DOHH2 (cell line): ENCODE measurements around the gene SGF29.

Experiments used
- H3F3A ChIP-seq: fragments of 200-600 bp; sonication (generic), shearing (Covaris generic); 2 replicates; pipeline ENCODE4 v1.6.0; 2016; ENCODE audit warnings: antibody characterized with exemption, mild to moderate bottlenecking; ENCODE audit not compliant: control insufficient read depth, insufficient read depth
- H3K27ac ChIP-seq: fragments of 200-600 bp; sonication (generic); 2 replicates; pipeline ENCODE4 v1.5.1; 2014; ENCODE audit warnings: low read depth, mild to moderate bottlenecking, low read length, moderate library complexity
- H3K27me3 ChIP-seq: fragments of 200-600 bp; sonication (generic); 2 replicates; pipeline ENCODE4 v1.6.1; 2014; ENCODE audit warnings: mild to moderate bottlenecking, low read length, mixed read lengths; ENCODE audit not compliant: control insufficient read depth
- H3K36me3 ChIP-seq: fragments of 200-600 bp; sonication (generic); 2 replicates; pipeline ENCODE4 v1.6.1; 2014; ENCODE audit warnings: mild to moderate bottlenecking, low read length, moderate library complexity, mixed read lengths; ENCODE audit not compliant: control insufficient read depth
- H3K4me1 ChIP-seq: fragments of 200-600 bp; sonication (generic); 2 replicates; pipeline ENCODE4 v1.6.1; 2014; ENCODE audit warnings: mild to moderate bottlenecking, low read length, mixed read lengths; ENCODE audit not compliant: control insufficient read depth
- H3K4me2 ChIP-seq: fragments of 200-600 bp; sonication (generic); 2 replicates; pipeline ENCODE4 v1.6.0; 2014; ENCODE audit warnings: mild to moderate bottlenecking, low read length, moderate library complexity
- H3K4me3 ChIP-seq: fragments of 200-600 bp; sonication (generic); 2 replicates; pipeline ENCODE4 v1.5.1; 2014; ENCODE audit warnings: mild to moderate bottlenecking, low read length, mixed read lengths
- H3K79me2 ChIP-seq: fragments of 200-600 bp; sonication (generic); 2 replicates; pipeline ENCODE4 v1.6.1; 2014; ENCODE audit warnings: mild to moderate bottlenecking, low read length, mixed read lengths; ENCODE audit not compliant: control insufficient read depth
- H3K9me2 ChIP-seq: fragments of 200-600 bp; sonication (generic); replicated peaks from 2 replicates; pipeline ENCODE4 v1.6.1; 2014; ENCODE audit warnings: mild to moderate bottlenecking, low read length, mixed read lengths; ENCODE audit not compliant: control insufficient read depth
- H3K9me3 ChIP-seq: fragments of 200-600 bp; sonication (generic); 2 replicates; pipeline ENCODE4 v1.6.1; 2014; ENCODE audit warnings: antibody characterized with exemption, low read length, mixed read lengths; ENCODE audit not compliant: control insufficient read depth, insufficient read depth
- H4K20me1 ChIP-seq: fragments of 200-600 bp; sonication (generic); 2 replicates; pipeline ENCODE4 v1.6.0; 2014; ENCODE audit warnings: low read depth, mild to moderate bottlenecking, antibody characterized with exemption, low read length, moderate library complexity; ENCODE audit not compliant: control insufficient read depth, insufficient read depth
- EZH2phosphoT487 ChIP-seq: fragments of 200-600 bp; sonication (generic); IDR thresholded peaks from 2 replicates; pipeline ENCODE4 v1.6.1; 2017; ENCODE audit warnings: borderline replicate concordance, mild to moderate bottlenecking, antibody characterized with exemption, low read length, moderate library complexity, mixed read lengths
- TF ChIP-seq, protein P1 (sequence below): fragments of 200-600 bp; sonication (generic); IDR thresholded peaks from one replicate; pipeline ENCODE4 v1.5.1; 2014; ENCODE audit warnings: antibody characterized with exemption, mild to moderate bottlenecking, low read depth, low read length; ENCODE audit not compliant: poor library complexity, severe bottlenecking

SGF29 gene

GRCh38 chr16:28590384-28591340, 36.9 kb downstream of the SGF29 start:
- Histone ChIP-seq H4K20me1 (no peaks in the 10 kb centered on the region), H3K4me1 (no peaks in the 10 kb centered on the region), H3K9me2 (no peaks in the 10 kb centered on the region), H3K36me3 (peaks cover 33% of the 10 kb centered on the region), H3K4me3 (no peak overlapping the region), H3K27me3 (no peaks in the 10 kb centered on the region), H3K9me3 (no peaks in the 10 kb centered on the region), H3K4me2 (no peak overlapping the region), H3K79me2 (no peaks in the 10 kb centered on the region), H3K27ac (no peak overlapping the region), H3F3A (no peaks in the 10 kb centered on the region)
- no peak for TF ChIP-seq EZH2phosphoT487
- TF ChIP-seq, protein P1, sequence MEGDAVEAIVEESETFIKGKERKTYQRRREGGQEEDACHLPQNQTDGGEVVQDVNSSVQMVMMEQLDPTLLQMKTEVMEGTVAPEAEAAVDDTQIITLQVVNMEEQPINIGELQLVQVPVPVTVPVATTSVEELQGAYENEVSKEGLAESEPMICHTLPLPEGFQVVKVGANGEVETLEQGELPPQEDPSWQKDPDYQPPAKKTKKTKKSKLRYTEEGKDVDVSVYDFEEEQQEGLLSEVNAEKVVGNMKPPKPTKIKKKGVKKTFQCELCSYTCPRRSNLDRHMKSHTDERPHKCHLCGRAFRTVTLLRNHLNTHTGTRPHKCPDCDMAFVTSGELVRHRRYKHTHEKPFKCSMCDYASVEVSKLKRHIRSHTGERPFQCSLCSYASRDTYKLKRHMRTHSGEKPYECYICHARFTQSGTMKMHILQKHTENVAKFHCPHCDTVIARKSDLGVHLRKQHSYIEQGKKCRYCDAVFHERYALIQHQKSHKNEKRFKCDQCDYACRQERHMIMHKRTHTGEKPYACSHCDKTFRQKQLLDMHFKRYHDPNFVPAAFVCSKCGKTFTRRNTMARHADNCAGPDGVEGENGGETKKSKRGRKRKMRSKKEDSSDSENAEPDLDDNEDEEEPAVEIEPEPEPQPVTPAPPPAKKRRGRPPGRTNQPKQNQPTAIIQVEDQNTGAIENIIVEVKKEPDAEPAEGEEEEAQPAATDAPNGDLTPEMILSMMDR: no peak

GRCh38 chr16:28591355-28591754, 37.6 kb downstream of the SGF29 start:
- H3K4me2 ChIP-seq: no peak overlapping the region
- no peaks in the 10 kb centered on the region for H3K9me2 ChIP-seq
- no peak overlapping the region for H3K27ac ChIP-seq
- no peaks in the 10 kb centered on the region for H3K4me1 ChIP-seq
- no peaks in the 10 kb centered on the region for H3F3A ChIP-seq
- no peaks in the 10 kb centered on the region for H3K9me3 ChIP-seq
- no peaks in the 10 kb centered on the region for H3K27me3 ChIP-seq
- no peaks in the 10 kb centered on the region for H3K79me2 ChIP-seq
- TF ChIP-seq EZH2phosphoT487: no peak
- TF ChIP-seq, protein P1: no peak
- H3K4me3 ChIP-seq: no peak overlapping the region
- H4K20me1 ChIP-seq: no peaks in the 10 kb centered on the region
- peaks cover 30% of the 10 kb centered on the region for H3K36me3 ChIP-seq

DNA sequence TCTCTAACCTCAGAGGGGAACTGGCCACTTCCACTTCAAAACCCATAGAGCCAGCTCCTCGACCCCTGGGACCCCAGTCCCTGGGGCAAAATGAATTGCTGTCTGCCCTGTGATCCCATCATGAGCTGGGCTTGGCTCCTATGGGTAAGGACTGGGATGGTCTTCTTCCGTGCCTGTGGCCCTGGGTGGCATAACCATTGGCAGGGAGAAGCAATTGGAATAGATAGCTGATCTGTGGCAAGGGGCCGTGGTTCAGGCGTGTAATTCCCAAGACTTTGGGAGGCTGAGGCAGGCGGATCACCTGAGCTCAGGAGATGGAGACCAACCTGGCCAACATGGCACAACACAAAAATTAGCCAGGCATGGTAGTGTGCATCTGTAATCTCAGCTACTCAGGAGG, 38.8 kb downstream of the SGF29 start:
- TF ChIP-seq EZH2phosphoT487: no peak
- TF ChIP-seq, protein P1: no peak
- H3K4me3 ChIP-seq: no peak overlapping the region
- no peaks in the 10 kb centered on the region for H3K9me3 ChIP-seq
- H3K79me2 ChIP-seq: no peaks in the 10 kb centered on the region
- H3F3A ChIP-seq: no peaks in the 10 kb centered on the region
- no peaks in the 10 kb centered on the region for H4K20me1 ChIP-seq
- H3K27ac ChIP-seq: no peak overlapping the region
- no peaks in the 10 kb centered on the region for H3K27me3 ChIP-seq
- peaks cover 24% of the 10 kb centered on the region for H3K36me3 ChIP-seq
- H3K4me1 ChIP-seq: 0 out of 2 replicates have a peak, but pooled peaks cover 3% of the 10 kb centered on the region
- no peaks in the 10 kb centered on the region for H3K9me2 ChIP-seq
- H3K4me2 ChIP-seq: no peak overlapping the region
